K562 (cell line): ENCODE data around the gene GSK3B. TPM values are rescaled to one million over a fixed set of nuclear protein-coding genes. Genes with fewer than 3 reads are reported as not detected.

Experiments
- ATAC-seq: fragments of 200-7000 bp; cut with Tn5 transposase; 3 replicates; pipeline ENCODE4 v1.9.1; 2020; ENCODE audit warnings: moderate library complexity
- BruUV-seq: library from RNA; stranded (reverse); fragments of 400-500 nt; replicated peaks from 2 replicates; lab custom pipeline; 2021; lab: Mats Ljungman, UMichigan
- CTCF ChIA-PET: fragments of 300-600 bp; formaldehyde crosslinking; extraction: SDS; loops from one replicate; lab custom pipeline; 2021; ENCODE audit warnings: low intra/inter-chr PET ratio; lab: Yijun Ruan, JAX
- POLR2A ChIA-PET: fragments of 300-600, 350-650 bp; sonication (Branson Sonifier 250); formaldehyde crosslinking; extraction: SDS; loops from one replicate; lab custom pipeline; 2021; ENCODE audit warnings: antibody characterized with exemption, inconsistent platforms; lab: Yijun Ruan, JAX
- DNase-seq, 4 experiments: peaks; one replicate each; pipeline versions ENCODE4 v3.0.0 to v3.0.0-alpha.2; 2011 to 2018; ENCODE audit warnings: low spot score in 3 of 4, mixed read lengths in 3 of 4; ENCODE audit errors: extremely low read depth in 1 of 4
- FAIRE-seq: peaks from 2 replicates; lab custom pipeline; 2011; peaks lifted over from hg19 to GRCh38; lab: Jason Lieb, UNC
- H2AFZ ChIP-seq: 2 replicates; pipeline ENCODE4 v1.6.0; 2011; ENCODE audit warnings: low read depth, low read length, control low read depth, inconsistent platforms
- H3K27ac ChIP-seq: fragments of 200-600 bp; 3 replicates; pipeline ENCODE4 v1.8.0; 2011; ENCODE audit warnings: low read depth, mild to moderate bottlenecking, control low read depth, inconsistent platforms, low read length, moderate library complexity, mixed read lengths; ENCODE audit errors: extremely low read depth
- H3K27me3 ChIP-seq, 2 experiments: fragments of 300-600 bp in 1 of 2; 2 replicates in 1 of 2; 3 replicates in 1 of 2; pipeline versions ENCODE4 v1.6.0 to v1.8.0; 2011; ENCODE audit warnings: inconsistent platforms in 2 of 2, low read length in 2 of 2, mild to moderate bottlenecking in 1 of 2, mixed read lengths in 1 of 2, moderate library complexity in 1 of 2; ENCODE audit not compliant: control insufficient read depth in 2 of 2, insufficient read depth in 2 of 2
- H3K36me3 ChIP-seq: fragments of 300-600 bp; 3 replicates; pipeline ENCODE4 v1.8.0; 2011; ENCODE audit warnings: mild to moderate bottlenecking, low read length, inconsistent platforms; ENCODE audit not compliant: control insufficient read depth, insufficient read depth
- H3K4me1 ChIP-seq, 2 experiments: fragments of 200-600 bp in 1 of 2; replicated peaks in 1 of 2; 2 replicates in 1 of 2; 3 replicates in 1 of 2; pipeline versions ENCODE4 v1.5.1 to v1.8.0; 2011; ENCODE audit warnings: inconsistent platforms in 2 of 2, low read length in 2 of 2, mild to moderate bottlenecking in 1 of 2, mixed read lengths in 1 of 2, moderate library complexity in 1 of 2; ENCODE audit not compliant: control insufficient read depth in 2 of 2, insufficient read depth in 2 of 2
- H3K4me2 ChIP-seq: 2 replicates; pipeline ENCODE4 v1.6.1; 2011; ENCODE audit warnings: low read length, control low read depth, inconsistent platforms, mixed read lengths; ENCODE audit not compliant: insufficient read depth
- H3K4me3 ChIP-seq: fragments of 200-600 bp; sonication (generic), shearing (Covaris generic); 2 replicates; pipeline ENCODE4 v1.5.1; 2016; ENCODE audit warnings: control low read depth, inconsistent platforms
- H3K79me2 ChIP-seq: fragments of 200-600 bp; 3 replicates; pipeline ENCODE4 v1.8.0; 2011; ENCODE audit warnings: low read length, inconsistent platforms; ENCODE audit not compliant: control insufficient read depth, insufficient read depth
- H3K9ac ChIP-seq, 2 experiments: 2 replicates each; pipeline versions ENCODE4 v1.6.0 to v1.6.1; 2011; ENCODE audit warnings: low read depth in 2 of 2, low read length in 2 of 2, control low read depth in 1 of 2, inconsistent platforms in 1 of 2, mild to moderate bottlenecking in 1 of 2, mixed read lengths in 1 of 2; ENCODE audit not compliant: insufficient read depth in 1 of 2
- H3K9me1 ChIP-seq: one replicate; pipeline ENCODE4 v1.6.0; 2011; ENCODE audit warnings: inconsistent platforms, mild to moderate bottlenecking, low read length, moderate library complexity; ENCODE audit not compliant: control insufficient read depth, insufficient read depth
- H3K9me3 ChIP-seq: replicated peaks from 2 replicates; pipeline ENCODE4 v1.5.1; 2011; ENCODE audit warnings: low read depth, low read length, inconsistent platforms; ENCODE audit not compliant: control insufficient read depth, insufficient read depth
- H4K20me1 ChIP-seq: replicated peaks from 2 replicates; pipeline ENCODE4 v1.6.1; 2011; ENCODE audit warnings: low read length, inconsistent platforms, mixed read lengths; ENCODE audit not compliant: control insufficient read depth, insufficient read depth
- ESRRB ChIP-seq: fragments of 250-450 bp; sonication (Bioruptor Pico); IDR thresholded peaks from 2 replicates; pipeline ENCODE4 v1.5.0; 2020; ENCODE audit warnings: mild to moderate bottlenecking, moderate library complexity, borderline replicate concordance
- FIP1L1 ChIP-seq: fragments of 200-400 bp; formaldehyde crosslinking; IDR thresholded peaks from 2 replicates; pipeline ENCODE4 v1.6.1; 2018; ENCODE audit warnings: mild to moderate bottlenecking, low read depth, low read length; ENCODE audit not compliant: poor library complexity, severe bottlenecking
- HDAC3 ChIP-seq: fragments of 450-650 bp; IDR thresholded peaks from 2 replicates; pipeline ENCODE4 v1.6.1; 2018; ENCODE audit warnings: borderline replicate concordance, mild to moderate bottlenecking, moderate library complexity; ENCODE audit not compliant: partially characterized antibody
- L3MBTL2 ChIP-seq: fragments of 450-650 bp; IDR thresholded peaks from 2 replicates; pipeline ENCODE4 v1.6.1; 2016; ENCODE audit warnings: mild to moderate bottlenecking, moderate library complexity
- NFATC3 ChIP-seq: fragments of 450-650 bp; IDR thresholded peaks from 2 replicates; pipeline ENCODE4 v1.6.1; 2017; ENCODE audit warnings: mild to moderate bottlenecking
- TARDBP ChIP-seq: fragments of 450-650 bp; IDR thresholded peaks from 2 replicates; pipeline ENCODE4 v1.6.1; 2016
- TBL1XR1 ChIP-seq, 2 experiments: IDR thresholded peaks; 2 replicates each; pipeline ENCODE4 v1.6.1; 2012; ENCODE audit warnings: improper control_type of control experiment in 2 of 2, low read length in 2 of 2, mild to moderate bottlenecking in 1 of 2
- TEAD2 ChIP-seq: fragments of 450-650 bp; IDR thresholded peaks from 2 replicates; pipeline ENCODE4 v1.6.1; 2016; ENCODE audit warnings: missing genetic modification characterization, control low read depth, missing compliant biosample characterization
- XRCC3 ChIP-seq: fragments of 450-650 bp; IDR thresholded peaks from 2 replicates; pipeline ENCODE4 v1.6.1; 2017; ENCODE audit warnings: mild to moderate bottlenecking, moderate library complexity
- ZKSCAN8 ChIP-seq: fragments of 200-800 bp; sonication (Bioruptor generic); IDR thresholded peaks from 2 replicates; pipeline ENCODE4 v1.6.1; 2016; ENCODE audit warnings: missing genetic modification characterization, missing compliant biosample characterization
- ZNF589 ChIP-seq: fragments of 200-800 bp; sonication (Bioruptor generic); IDR thresholded peaks from 2 replicates; pipeline ENCODE4 v1.6.1; 2016; ENCODE audit warnings: low read depth, missing genetic modification characterization, missing compliant biosample characterization
- WGBS: fragments of 100-300 bp; shearing (Covaris generic); methylation state at CpG from one replicate; pipeline ENCODE4 v1.1.6; 2016; ENCODE audit warnings: low coverage, mixed read lengths; ENCODE audit not compliant: insufficient coverage; ENCODE audit errors: missing lambda C conversion rate; 5-methylcytosine and 5-hydroxymethylcytosine counted together
- in situ Hi-C: fragments of 300-500 bp; cut with MboI; formaldehyde crosslinking; loops from 4 replicates; pipeline ENCODE4 v1.15.0; 2018; ENCODE audit warnings: inconsistent platforms, mixed read lengths
- intact Hi-C: fragments of 100-400 bp; cut with micrococcal nuclease; formaldehyde crosslinking; loops from 2 replicates; pipeline ENCODE4 v1.14.2; 2022
- polyA plus RNA-seq, 8 experiments: library from polyadenylated mRNA; depleted of rRNA in 4 of 8; stranded (reverse) in 5 of 8; unstranded in 3 of 8; fragments of >200 nt; fragmentation: Nextera tagmentation in 2 of 8; fragmentation: Illumina TruSeq in 1 of 8; extraction: Ambion mirVana in 2 of 8; extraction: Trizol in 1 of 8; gene quantifications; 2 replicates each; pipeline versions ENCODE4 v1.2.1 to v1.2.3, GENCODE V29; 2011 to 2014; ENCODE audit warnings: inconsistent platforms in 1 of 8, missing spikeins in 1 of 8
- total RNA-seq, 7 experiments: library from RNA; depleted of rRNA in 6 of 7; stranded (reverse); fragments of >200 nt in 6 of 7; fragmentation: Illumina TruSeq in 2 of 7; extraction: Trizol in 2 of 7; gene quantifications; 2 replicates each; pipeline versions ENCODE4 v1.2.1 to v1.2.3, GENCODE V29; 2011 to 2021; ENCODE audit warnings: low replicate concordance in 1 of 7
- TF ChIP-seq, protein P1 (sequence below): IDR thresholded peaks from 2 replicates; pipeline ENCODE4 v1.6.1; 2016; ENCODE audit warnings: missing genetic modification characterization, missing compliant biosample characterization
- TF ChIP-seq, protein P2 (sequence below), 2 experiments: fragments of 450-650 bp; conservative IDR thresholded peaks; 2 replicates each; pipeline ENCODE4 v1.6.1; 2017; ENCODE audit warnings: mild to moderate bottlenecking in 2 of 2, moderate library complexity in 2 of 2
- TF ChIP-seq, protein P3 (sequence below): sonication (generic); formaldehyde crosslinking; IDR thresholded peaks from 2 replicates; pipeline ENCODE4 v1.8.0; 2023; ENCODE audit warnings: mild to moderate bottlenecking, missing genetic modification reagents
- TF ChIP-seq, protein P4 (sequence below): fragments of 450-650 bp; formaldehyde crosslinking; IDR thresholded peaks from 2 replicates; pipeline ENCODE4 v1.4.0; 2022; ENCODE audit warnings: missing genetic modification characterization

Gene GSK3B
- total and polyA plus RNA-seq, 9 of the 15 experiments (the other 6 are each of a cell fraction or from before 2014, with no cell fraction given), result 4.7 to 25.0 (median 18.7) TPM

DNA sequence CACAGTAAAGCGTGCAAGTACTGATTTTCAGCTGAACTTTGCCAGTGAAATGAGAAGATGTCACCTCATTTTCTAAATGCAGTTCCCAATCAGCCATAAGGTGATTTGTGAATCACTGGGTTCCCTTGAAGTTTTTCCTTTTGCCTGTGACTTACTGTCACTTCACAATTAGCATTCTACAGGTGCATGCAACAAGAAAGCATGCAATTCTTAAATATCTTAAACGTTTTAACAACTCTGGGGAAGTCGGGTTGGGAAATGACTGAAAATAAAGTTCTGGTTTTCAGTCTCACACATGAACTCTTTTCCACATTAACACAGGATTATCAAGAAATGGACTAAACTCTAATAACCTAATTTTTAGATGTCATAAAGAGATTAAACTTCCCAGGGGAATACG is 5.2 kb downstream of the GSK3B start:
- no peak overlapping the region; a peak in 1 of 4 replicates for H3K9ac ChIP-seq
- H3K27ac ChIP-seq, result no peak overlapping the region
- in situ Hi-C loops, result no loop called here
- DNase-seq, result no peak
- BruUV-seq, result no TSS peak
- no peaks in the 10 kb centered on the region for H3K9me1 ChIP-seq
- H3K79me2 ChIP-seq, result peaks cover 95% of the 10 kb centered on the region
- H4K20me1 ChIP-seq, result peaks cover 23% of the 10 kb centered on the region
- H3K36me3 ChIP-seq, result peaks cover 19% of the 10 kb centered on the region
- H3K4me2 ChIP-seq, result no peak overlapping the region
- H2AFZ ChIP-seq, result no peak overlapping the region
- peaks cover 0 to 5% of the 10 kb centered on the region in 2 experiments; a peak in 2 of 5 replicates for H3K4me1 ChIP-seq
- intact Hi-C loops, result no loop called here
- WGBS, result 59% methylated on average over 4 of the region's 4 CpGs
- TF ChIP-seq, protein P1, sequence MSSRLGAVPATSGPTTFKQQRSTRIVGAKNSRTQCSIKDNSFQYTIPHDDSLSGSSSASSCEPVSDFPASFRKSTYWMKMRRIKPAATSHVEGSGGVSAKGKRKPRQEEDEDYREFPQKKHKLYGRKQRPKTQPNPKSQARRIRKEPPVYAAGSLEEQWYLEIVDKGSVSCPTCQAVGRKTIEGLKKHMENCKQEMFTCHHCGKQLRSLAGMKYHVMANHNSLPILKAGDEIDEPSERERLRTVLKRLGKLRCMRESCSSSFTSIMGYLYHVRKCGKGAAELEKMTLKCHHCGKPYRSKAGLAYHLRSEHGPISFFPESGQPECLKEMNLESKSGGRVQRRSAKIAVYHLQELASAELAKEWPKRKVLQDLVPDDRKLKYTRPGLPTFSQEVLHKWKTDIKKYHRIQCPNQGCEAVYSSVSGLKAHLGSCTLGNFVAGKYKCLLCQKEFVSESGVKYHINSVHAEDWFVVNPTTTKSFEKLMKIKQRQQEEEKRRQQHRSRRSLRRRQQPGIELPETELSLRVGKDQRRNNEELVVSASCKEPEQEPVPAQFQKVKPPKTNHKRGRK (tag), result no peak
- TF ChIP-seq TBL1XR1 (IDR thresholded peaks at IDR 0.05; ENCODE audit: low read length in 2 of 2) (no peak), ZNF589 (no peak), HDAC3 (no peak), NFATC3 (no peak), ZKSCAN8 (CRISPR knock-in tag) (no peak), XRCC3 (no peak), TARDBP (no peak), L3MBTL2 (no peak), FIP1L1 (no peak), ESRRB (CRISPR knock-in tag) (no peak), TEAD2 (tag) (no peak)
- TF ChIP-seq, protein P2, sequence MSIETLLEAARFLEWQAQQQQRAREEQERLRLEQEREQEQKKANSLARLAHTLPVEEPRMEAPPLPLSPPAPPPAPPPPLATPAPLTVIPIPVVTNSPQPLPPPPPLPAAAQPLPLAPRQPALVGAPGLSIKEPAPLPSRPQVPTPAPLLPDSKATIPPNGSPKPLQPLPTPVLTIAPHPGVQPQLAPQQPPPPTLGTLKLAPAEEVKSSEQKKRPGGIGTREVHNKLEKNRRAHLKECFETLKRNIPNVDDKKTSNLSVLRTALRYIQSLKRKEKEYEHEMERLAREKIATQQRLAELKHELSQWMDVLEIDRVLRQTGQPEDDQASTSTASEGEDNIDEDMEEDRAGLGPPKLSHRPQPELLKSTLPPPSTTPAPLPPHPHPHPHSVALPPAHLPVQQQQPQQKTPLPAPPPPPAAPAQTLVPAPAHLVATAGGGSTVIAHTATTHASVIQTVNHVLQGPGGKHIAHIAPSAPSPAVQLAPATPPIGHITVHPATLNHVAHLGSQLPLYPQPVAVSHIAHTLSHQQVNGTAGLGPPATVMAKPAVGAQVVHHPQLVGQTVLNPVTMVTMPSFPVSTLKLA (conservative IDR thresholded peaks at IDR 0.05), result no peak
- TF ChIP-seq, protein P3, sequence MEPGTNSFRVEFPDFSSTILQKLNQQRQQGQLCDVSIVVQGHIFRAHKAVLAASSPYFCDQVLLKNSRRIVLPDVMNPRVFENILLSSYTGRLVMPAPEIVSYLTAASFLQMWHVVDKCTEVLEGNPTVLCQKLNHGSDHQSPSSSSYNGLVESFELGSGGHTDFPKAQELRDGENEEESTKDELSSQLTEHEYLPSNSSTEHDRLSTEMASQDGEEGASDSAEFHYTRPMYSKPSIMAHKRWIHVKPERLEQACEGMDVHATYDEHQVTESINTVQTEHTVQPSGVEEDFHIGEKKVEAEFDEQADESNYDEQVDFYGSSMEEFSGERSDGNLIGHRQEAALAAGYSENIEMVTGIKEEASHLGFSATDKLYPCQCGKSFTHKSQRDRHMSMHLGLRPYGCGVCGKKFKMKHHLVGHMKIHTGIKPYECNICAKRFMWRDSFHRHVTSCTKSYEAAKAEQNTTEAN (CRISPR knock-in tag), result no peak
- TF ChIP-seq, protein P4, sequence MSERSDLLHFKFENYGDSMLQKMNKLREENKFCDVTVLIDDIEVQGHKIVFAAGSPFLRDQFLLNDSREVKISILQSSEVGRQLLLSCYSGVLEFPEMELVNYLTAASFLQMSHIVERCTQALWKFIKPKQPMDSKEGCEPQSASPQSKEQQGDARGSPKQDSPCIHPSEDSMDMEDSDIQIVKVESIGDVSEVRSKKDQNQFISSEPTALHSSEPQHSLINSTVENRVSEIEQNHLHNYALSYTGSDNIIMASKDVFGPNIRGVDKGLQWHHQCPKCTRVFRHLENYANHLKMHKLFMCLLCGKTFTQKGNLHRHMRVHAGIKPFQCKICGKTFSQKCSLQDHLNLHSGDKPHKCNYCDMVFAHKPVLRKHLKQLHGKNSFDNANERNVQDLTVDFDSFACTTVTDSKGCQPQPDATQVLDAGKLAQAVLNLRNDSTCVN, result no peak
- TF ChIP-seq, all 486 proteins: peak for 0
- no peak for FAIRE-seq
- Histone ChIP-seq H3K27me3 (no peaks in the 10 kb centered on the region), H3K4me3 (no peak overlapping the region), H3K9me3 (no peaks in the 10 kb centered on the region)
- ATAC-seq, result no peak
- ChIA-PET CTCF (no interaction called here), POLR2A (no interaction called here)
